Mesothelial cell of epicardium (in vitro differentiated cells): ENCODE data around the gene S100A13. TPM values are rescaled to one million over a fixed set of nuclear protein-coding genes. Genes with fewer than 3 reads are reported as not detected.

Experiments used
- DNase-seq, 2 experiments: peaks; one replicate each; pipeline ENCODE4 v3.0.0; 2021; ENCODE audit warnings: low spot score in 2 of 2; ENCODE audit not compliant: unreplicated experiment in 2 of 2
- H3K27ac Mint-ChIP-seq: 2 replicates; pipeline ENCODE4 v1.8.0; 2021; ENCODE audit warnings: mixed read lengths
- H3K27me3 Mint-ChIP-seq: 2 replicates; pipeline ENCODE4 v1.8.0; 2021; ENCODE audit warnings: low read depth, mixed read lengths
- H3K36me3 Mint-ChIP-seq: 2 replicates; pipeline ENCODE4 v1.8.0; 2021; ENCODE audit warnings: mixed read lengths
- H3K4me1 Mint-ChIP-seq: 2 replicates; pipeline ENCODE4 v1.8.0; 2021; ENCODE audit warnings: mixed read lengths
- H3K4me3 Mint-ChIP-seq: 2 replicates; pipeline ENCODE4 v1.8.0; 2021; ENCODE audit warnings: mild to moderate bottlenecking, moderate library complexity, mixed read lengths
- H3K9me3 Mint-ChIP-seq: 2 replicates; pipeline ENCODE4 v1.8.0; 2021; ENCODE audit warnings: mixed read lengths
- CTCF ChIP-seq: fragments of 200-600 bp; sonication (generic); IDR thresholded peaks from one replicate; pipeline ENCODE4 v1.5.0; 2021; ENCODE audit warnings: antibody characterized with exemption; ENCODE audit not compliant: unreplicated experiment
- total RNA-seq: library from RNA; stranded (reverse); gene quantifications from 3 replicates; pipeline ENCODE4 v1.2.1, GENCODE V29; 2021

Gene S100A13
- total RNA-seq, 1 donor from 2014 or later: 46.6 TPM

GRCh38 chr1:153619171-153619570 lies 8.1 kb downstream of the S100A13 start:
- Mint-ChIP-seq H3K27me3 (no peaks in the 10 kb centered on the region), H3K4me3 (no peak overlapping the region), H3K9me3 (no peaks in the 10 kb centered on the region), H3K36me3 (peaks cover 32% of the 10 kb centered on the region), H3K4me1 (peaks cover 25% of the 10 kb centered on the region), H3K27ac (no peak overlapping the region)
- no peak for DNase-seq
- no peak for TF ChIP-seq CTCF

GRCh38 chr1:153617663-153618062 lies 9.6 kb downstream of the S100A13 start:
- no peak overlapping the region for H3K27ac Mint-ChIP-seq
- TF ChIP-seq CTCF: no peak
- H3K4me1 Mint-ChIP-seq: peaks cover 30% of the 10 kb centered on the region
- peaks cover 22% of the 10 kb centered on the region for H3K36me3 Mint-ChIP-seq
- H3K9me3 Mint-ChIP-seq: no peaks in the 10 kb centered on the region
- no peak overlapping the region for H3K4me3 Mint-ChIP-seq
- no peak for DNase-seq
- no peaks in the 10 kb centered on the region for H3K27me3 Mint-ChIP-seq

GRCh38 chr1:153616917-153617311 lies 10.4 kb downstream of the S100A13 start:
- TF ChIP-seq CTCF: no peak
- Mint-ChIP-seq H3K27ac (no peak overlapping the region), H3K4me1 (peaks cover 37% of the 10 kb centered on the region), H3K36me3 (peaks cover 18% of the 10 kb centered on the region), H3K27me3 (no peaks in the 10 kb centered on the region), H3K9me3 (no peaks in the 10 kb centered on the region), H3K4me3 (no peak overlapping the region)
- no peak for DNase-seq

- Mint-ChIP-seq H3K27me3 (no peaks in the 10 kb centered on the region), H3K9me3 (no peaks in the 10 kb centered on the region), H3K36me3 (peaks cover 18% of the 10 kb centered on the region), H3K27ac (peak within 1 kb of the TSS; percentile 58), H3K4me3 (no peak within 1 kb of the TSS), H3K4me1 (peaks cover 43% of the 10 kb centered on the region)
- no peak for TF ChIP-seq CTCF
- no peak for DNase-seq
Measured at GRCh38 chr1:153616144-153616916, 11.0 kb downstream of the S100A13 start, which contains the start of gene S100A14. Gene S100A14 (minus strand): TSS chr1:153616325. CDS start chr1:153615858, 467 bp downstream.

GRCh38 chr1:153615406-153615805 lies 11.9 kb downstream of the S100A13 start:
- Mint-ChIP-seq H3K9me3 (no peaks in the 10 kb centered on the region), H3K27me3 (no peaks in the 10 kb centered on the region), H3K36me3 (peaks cover 14% of the 10 kb centered on the region), H3K27ac (no peak overlapping the region), H3K4me3 (no peak overlapping the region), H3K4me1 (peaks cover 51% of the 10 kb centered on the region)
- no peak for DNase-seq
- TF ChIP-seq CTCF: no peak
